Cardiac septum (tissue), 1 donor: ENCODE data around the gene SORT1. TPM values are rescaled to one million over a fixed set of nuclear protein-coding genes. Genes with fewer than 3 reads are reported as not detected.
"Not testable (repeated sequence)": the region's sequence is repeated elsewhere in the genome, so short reads cannot be mapped to it uniquely, and the experiment has no call there.

Source experiments
- DNase-seq: peaks from one replicate; pipeline ENCODE4 v3.0.0-alpha.2; 2020; ENCODE audit warnings: low spot score
- intact Hi-C: fragments of 100-400 bp; cut with DNase I; formaldehyde crosslinking; loops from one replicate; pipeline ENCODE4 v1.14.0; 2022
- total RNA-seq: library from RNA; stranded (reverse); fragmentation: NEBNext Ultra II Directional; extraction: Animal tissue kit (Norgen Biotek cat#: 25700); gene quantifications from one replicate; pipeline ENCODE4 v1.2.1, GENCODE V29; 2021
- donor health status: DM: no; HTN: no; CAD: no.

Gene SORT1
- total RNA-seq, 1 donor from 2014 or later: 184 TPM

DNA sequence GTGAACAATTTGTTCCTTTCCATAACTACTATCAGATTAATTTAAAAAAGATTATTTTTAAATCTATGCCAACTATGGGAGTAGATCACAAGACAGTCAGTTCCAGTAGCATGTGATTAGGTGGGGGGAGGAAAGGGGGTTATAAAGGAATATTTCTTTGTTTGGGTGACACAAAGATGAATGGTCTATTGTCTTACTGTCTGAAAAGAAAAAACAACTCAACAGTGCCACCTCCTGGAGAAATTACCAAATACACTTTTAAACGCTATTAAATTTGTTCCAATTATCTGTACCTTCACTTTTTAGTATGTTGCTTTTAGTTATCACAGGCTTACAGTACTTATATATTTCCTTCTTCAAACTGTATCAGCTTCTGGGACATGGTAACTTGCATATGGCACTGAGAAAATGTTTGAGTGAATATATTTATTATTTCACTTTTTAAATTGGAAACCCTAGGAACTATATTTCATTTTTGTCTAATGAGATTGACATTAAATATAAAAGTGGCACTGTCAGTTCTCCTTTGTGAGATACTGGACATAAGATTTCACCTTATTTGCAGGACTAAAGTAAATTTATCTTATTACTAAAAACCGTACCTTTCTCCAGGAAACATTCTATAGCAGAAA, 1.7 kb upstream of the SORT1 start:
- intact Hi-C loops: loop anchor here (1.0 to 5.0 kb wide), 4 partner anchors 42 to 137 kb away; partner anchors contain the start of gene MYBPHL
- no peak for DNase-seq

DNA sequence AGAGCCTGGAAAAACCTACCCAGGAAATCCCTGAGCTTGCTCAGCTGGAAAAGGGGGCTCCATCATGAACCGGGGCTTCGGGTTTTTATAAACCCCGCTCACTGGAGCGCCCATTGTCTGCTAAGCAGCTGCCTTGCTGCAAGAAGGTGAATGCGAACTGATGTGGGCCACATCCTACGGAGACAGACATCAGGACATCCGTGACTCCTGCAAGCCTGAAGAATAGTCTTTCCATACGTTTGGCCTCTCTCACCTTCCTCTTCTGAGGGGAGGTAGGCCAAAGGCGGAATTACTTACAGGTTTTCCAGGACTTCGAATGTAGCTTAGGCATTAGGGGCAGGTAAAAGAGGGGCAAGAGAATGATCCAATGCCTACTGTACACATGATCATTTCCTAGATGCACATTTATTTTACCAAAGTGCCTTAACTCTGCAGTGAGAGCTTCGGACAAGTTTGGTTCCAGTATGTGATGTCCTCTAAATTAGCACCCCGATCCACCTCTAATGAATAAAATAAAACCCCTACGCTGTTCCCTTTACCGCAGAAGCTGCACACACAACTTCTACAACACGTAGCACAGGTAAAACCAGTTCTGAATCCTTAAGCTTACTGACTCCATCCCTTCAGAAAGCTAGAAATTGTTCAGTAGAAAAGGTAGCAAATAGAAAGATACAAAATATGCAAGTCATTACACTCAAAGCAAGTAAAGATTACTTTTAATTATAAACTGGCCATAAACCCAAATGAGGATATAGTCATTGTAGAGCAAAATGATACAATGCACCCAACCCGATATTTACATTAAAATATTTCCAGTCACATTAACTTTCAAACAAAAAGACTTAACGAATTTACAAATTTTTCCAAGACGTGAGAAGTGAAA, 866 bp upstream of the SORT1 start:
- DNase-seq: no peak
- intact Hi-C loops: loop anchor here (1.0 to 5.0 kb wide), 4 partner anchors 41 to 136 kb away; partner anchors contain the start of gene MYBPHL

DNA sequence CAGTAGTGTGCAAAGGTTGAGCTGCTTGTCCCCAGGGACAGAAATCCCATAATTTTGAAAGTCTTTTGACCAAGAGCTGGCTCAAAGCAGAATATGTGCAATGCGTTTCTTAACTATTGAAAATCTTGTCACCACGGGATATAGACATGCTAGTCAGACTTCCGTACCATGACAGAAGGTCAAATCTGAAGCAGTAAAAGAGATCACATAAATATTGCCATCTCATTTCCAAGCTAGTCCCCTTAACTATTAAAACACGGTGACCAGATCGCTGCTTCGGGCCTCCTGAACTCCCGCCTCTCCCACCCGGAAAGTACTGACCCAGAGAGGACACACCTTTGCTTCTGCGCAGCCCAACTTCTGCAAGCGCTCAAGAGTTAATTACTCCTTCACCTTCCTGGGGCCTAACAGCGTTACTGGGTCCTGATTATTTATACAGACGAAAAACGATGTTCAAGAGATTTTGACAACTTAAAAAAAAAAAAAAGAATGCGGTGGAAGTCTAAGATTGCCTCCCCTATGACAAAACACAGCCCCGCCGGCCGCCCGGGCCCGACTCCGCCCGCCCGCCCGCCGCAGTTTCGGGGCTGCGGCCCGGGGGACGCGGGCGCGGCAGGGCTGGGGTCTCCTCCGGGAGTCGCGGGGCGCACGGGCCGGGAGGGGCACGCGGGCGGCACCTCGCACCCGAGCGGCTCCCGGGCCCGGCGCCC, 692 bp downstream of the SORT1 start:
- intact Hi-C loops: loop anchor here (5.0 kb wide), 2 partner anchors 40 to 135 kb away; no protein-coding TSS in a partner anchor
- no peak for DNase-seq

DNA sequence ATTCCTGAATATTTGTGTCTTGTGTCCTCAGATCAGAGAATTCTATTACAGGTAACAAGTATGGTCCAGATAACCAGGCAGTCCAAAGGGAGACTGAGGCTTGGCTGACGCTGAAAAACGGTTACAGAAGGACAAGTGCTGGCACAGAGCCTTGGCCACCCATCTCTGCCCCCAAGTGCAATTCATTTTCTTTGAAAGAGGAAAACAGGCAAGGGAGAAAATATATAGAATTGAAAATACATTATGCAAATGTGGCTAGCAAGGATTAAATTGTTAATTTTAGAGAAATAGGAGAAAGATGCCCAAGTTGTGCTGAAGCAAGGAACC, 1.2 kb downstream of the SORT1 start:
- no peak for DNase-seq
- intact Hi-C loops: loop anchor here (5.0 kb wide), 2 partner anchors 39 to 134 kb away; no protein-coding TSS in a partner anchor

DNA sequence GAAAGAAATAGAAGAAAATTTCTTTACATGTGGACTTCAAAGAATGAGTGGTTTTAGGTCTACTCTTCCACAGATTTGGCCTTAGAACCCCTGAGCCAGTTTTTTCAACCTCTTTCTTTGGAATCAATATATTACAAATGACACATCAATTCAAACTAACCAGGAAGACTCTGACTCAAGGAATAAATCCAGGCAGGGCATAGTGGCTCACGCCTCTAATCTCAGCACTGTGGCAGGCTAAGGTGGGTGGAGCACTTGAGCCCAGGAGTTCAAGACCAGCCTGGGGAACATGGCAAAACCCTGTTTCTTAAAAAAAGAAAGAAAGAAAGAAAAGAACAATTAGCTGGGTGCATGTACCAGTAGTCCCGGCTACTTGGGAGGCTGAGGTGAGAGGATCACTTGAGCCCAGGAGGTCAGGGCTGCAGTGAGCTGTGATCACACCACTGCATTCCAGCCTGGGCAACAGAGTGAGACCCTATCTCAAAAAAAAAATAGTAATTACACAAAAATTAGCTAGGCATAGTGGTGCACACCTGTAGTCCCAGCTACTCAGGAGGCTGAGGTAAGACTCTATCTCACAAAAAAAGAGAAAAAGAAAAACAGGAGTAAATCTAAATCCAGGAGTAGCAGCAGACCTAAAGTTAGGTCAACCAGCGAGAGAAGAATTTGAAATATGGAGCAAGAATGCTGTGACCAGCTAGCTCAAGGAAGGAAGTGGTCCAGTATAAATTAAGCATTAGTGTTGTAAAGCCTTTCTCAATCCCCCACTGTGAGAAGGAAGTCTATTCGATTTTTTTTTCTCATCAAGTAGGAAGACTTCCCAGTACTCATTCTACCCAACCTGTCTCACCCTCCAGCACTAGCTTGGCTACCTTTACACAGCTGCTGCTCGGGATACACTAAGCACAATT, 1.9 kb downstream of the SORT1 start:
- no peak for DNase-seq
- intact Hi-C loops: loop anchor here (5.0 kb wide), 2 partner anchors 39 to 134 kb away; no protein-coding TSS in a partner anchor

DNA sequence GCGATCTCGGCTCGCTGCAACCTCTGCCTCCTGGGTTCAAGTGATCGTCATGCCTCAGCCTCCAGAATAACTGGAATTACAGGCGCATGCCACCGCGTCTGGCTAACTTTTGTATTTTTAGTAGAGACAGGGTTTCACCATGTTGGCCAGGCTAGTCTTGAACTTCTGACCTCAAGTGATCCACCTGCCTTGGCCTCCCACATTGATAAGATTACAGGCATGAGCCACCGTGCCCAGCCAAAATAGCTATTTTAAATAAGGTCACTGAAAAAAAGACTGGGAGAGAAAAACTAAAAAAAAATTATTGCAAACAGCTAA, 2.5 kb downstream of the SORT1 start:
- not testable (repeated sequence) for DNase-seq
- intact Hi-C loops: loop anchor here (5.0 kb wide), 2 partner anchors 38 to 133 kb away; no protein-coding TSS in a partner anchor

DNA sequence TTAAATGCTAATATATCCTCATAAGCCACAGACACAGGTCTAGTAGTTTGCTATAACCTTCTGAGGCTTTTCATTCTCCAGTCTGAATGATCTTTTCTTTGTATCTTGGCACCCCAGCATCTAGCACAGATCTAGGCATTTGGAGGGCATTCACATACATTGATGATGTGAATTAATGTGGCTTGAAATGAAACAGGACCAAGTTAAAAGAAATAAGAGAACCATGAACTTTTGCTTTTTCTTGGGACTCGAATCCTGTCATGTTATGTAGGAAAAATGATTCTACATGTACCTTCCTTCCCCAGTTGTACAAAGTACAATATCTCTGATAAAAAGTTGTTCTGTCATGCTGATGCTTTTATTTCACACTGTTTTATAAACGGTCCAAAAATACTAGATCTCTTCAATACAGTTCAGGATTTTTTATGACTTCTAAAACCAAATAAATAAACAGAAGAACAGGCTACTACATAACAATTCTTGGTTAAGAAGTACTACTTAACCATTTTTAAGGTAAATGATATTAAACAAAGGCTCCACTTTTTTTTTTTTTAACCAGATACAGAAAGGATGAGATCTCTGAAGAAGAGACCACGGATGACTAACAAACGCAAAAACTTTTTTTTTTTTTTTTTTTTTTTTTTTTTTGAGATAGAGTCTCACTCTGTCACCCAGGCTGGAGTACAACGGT, 3.0 kb downstream of the SORT1 start:
- intact Hi-C loops: loop anchor here (5.0 kb wide), 2 partner anchors 37 to 132 kb away; no protein-coding TSS in a partner anchor
- DNase-seq: no peak

DNA sequence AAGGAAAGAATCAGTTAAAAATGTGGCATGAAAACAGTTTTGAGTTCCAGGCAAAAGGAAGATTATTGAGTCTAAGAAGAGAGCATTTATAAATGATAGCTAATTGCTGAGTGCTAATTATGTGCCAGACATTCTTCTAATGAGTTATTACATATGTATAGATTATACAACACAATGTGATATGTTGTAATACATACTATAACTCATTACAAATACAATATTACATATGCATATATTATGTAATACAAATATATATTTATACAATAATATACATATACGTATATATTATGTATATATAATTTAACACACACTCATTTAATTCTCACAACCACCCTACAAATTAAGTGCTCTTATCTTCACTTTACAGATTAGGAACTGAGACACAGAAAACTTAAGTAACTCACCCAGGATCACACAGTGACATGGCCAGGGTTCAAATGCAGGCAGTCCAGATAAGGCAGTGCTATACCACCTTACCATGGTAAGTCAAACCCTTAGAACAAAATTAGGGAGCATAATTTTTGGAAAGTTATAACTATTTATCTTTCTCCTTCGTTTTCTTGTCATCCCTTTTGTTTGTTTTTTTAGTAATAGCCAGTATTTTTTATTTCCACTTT, 4.0 kb downstream of the SORT1 start:
- intact Hi-C loops: loop anchor here (2.0 kb wide), 1 partner anchor 23 kb away; no protein-coding TSS in a partner anchor
- no peak for DNase-seq

DNA sequence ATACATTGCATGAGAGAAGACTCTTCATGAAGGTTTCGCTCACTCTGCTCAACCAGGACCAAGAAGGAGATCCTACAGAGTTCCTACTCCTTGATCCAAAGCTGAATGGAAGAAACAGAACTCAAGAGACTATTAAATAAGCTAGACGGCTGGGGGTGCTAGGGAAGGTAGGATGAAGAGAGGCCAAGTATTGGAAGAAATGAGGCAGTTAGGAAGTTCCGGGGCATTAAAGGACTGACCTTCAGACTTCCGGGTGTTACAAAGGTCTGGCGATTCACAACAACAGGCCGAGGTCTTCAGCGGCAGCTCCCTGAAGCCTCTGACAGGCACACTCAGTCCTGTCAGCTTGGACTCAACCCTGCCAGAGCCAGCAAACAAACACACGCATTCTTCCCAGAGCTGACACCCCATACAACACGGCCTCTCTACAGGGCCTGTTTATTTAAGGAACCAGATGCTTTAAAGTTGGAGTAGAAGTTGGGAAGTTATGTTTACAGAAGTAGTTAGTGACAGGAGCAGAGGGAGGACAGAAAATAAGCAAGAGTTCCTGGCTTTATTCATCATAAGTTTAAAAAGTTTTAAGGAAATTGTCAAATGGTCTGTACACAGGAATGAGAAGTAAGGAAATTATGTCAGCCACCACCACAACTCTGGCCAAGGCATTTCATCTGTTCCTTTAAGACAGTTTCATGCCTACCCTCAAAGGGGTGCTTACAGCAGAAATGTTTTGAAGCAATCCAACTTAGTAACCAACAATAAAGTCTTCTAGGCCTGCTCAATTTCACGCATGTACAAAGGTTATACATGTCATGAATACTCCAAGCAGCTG, 4.7 kb downstream of the SORT1 start:
- intact Hi-C loops: loop anchor here (2.0 kb wide), 1 partner anchor 22 kb away; no protein-coding TSS in a partner anchor
- DNase-seq: peak; percentile 85

DNA sequence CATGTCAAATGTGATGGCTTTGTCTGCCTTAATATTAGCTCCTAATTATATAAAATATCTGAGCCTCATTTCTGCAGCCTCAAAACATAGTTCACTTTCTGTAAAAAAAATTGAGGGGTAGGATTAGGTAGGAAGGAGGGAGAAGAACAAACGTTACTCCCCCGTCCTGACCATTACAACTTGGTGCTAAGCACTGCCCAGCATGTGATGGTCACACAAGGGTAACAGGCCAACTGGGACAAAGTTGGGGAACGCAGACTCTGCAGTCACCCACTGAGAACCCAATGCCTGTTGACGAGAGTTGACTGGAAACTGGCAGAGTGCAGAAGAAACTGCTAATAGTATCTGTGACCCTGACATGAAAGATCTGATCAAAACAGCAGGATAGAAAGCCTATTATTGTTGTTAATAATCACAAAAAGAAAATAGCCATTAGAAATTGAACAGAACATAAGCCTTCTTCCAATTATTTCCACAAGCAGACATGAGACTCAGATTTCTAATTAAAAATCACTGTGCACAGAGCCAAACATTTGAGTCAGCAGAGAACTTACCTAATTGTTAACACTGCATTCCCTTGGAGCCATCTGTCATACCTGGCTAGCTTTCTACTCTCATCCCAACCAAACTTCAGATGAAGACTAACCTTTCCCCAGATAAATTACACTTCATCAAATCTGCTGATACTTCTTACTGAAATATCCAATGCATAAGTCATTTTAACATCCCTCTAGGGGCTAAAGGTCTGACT, 5.5 kb downstream of the SORT1 start:
- intact Hi-C loops: loop anchor here (2.0 kb wide), 1 partner anchor 21 kb away; no protein-coding TSS in a partner anchor
- DNase-seq: no peak

DNA sequence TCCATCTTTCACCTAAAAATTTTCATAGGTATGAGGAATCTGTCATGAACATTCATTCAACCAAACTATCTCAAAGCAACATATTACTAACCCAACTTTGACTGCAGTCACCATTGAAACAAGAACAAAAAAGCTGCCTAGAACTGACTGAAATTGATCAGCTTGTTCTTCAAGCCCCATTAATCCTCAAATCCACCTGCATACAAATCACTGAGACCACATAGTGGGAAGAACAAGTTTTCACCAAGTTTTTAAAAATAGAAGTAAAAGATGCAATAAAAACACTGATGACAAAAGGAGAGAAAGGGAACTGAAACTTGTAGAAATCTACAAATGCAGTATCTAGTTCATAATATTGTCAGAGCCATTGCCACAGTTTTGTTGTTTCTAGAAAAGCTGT, 6.1 kb downstream of the SORT1 start:
- DNase-seq: no peak
- intact Hi-C loops: loop anchor here (2.0 kb wide), 1 partner anchor 21 kb away; no protein-coding TSS in a partner anchor

DNA sequence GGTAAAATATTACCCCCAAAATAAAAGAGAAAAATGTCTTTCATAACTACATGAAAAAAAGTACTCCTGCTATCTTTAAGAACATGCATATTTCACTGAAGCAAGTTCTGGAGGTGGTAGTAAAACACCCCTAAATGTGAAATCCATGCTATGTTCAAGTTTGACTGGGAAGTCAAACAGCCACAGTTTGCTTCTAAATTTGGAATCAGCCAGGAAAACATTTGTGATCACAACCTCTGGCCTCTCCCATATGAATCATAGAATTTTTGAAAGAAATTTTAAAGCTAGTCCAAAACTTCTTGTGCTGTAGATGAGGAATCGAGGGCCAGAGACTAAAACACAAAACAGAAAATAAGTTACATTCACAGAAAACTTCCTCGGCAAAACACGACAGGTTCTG, 6.6 kb downstream of the SORT1 start:
- intact Hi-C loops: no loop called here
- no peak for DNase-seq

DNA sequence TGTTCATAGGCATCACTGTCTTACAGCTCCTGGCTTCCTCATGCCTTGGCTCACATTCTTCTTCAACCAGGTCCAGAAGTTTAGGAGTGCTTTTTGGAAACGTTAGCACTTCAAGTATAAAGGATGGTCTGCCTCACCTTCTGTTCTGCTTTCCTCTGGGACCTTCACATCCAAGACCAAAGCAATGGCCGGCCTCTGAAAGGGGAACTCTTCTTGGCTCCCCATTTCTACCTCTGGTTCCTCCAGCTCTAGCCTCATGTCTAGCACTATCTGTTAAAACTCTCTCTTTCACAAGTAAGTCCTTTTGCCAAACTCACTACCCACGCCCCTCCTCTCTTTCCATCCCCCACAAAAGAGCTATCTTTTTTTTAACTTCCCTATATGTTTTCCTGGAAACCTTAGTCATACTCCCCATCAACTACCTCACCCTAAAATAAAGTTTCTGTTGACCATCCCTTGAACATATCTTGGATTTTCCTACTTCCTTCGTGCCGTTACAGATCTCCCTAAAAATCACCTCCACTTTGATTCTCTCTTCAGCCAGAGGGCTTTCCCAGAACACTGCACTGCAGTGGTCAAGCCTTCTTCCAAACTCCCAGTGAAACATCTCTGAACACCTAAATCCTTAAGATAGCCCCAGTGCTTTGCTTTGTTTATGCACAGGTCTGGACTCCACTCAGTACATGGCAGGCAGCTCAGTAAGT, 7.9 kb downstream of the SORT1 start:
- intact Hi-C loops: no loop called here
- no peak for DNase-seq

DNA sequence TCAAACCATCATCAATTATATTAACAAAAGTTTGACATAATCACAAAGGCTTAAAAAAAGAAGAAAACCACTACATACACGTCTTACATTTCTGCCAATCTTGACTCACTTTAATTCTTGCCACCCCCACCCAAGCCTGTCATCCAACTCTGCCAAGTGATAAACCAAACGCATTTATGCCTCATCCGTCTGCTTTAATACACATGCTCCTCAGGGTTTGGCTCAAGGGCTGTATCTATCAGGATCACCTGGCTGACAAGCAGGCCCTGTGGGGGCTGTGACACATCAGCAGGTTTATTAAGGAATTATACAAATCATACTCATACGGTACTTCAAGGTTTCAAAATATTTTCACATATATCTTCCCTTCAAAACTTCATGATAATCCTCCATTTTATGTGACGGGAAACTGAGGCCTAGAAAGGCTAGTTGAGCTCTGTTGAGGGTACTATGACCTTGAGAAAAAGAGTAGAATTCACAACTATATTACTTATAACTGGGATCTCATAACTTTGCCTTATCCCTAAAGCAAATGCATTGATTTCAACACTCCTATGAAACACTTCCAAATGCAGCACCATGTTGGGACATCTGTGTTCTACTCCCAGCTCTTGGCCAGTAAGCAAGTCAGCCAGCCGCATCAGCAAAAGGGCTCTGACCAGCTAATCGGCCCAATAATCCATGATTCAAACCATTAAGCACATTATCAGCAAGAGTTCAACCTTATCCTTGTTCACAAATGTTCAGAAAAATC, 8.7 kb downstream of the SORT1 start:
- intact Hi-C loops: no loop called here

DNA sequence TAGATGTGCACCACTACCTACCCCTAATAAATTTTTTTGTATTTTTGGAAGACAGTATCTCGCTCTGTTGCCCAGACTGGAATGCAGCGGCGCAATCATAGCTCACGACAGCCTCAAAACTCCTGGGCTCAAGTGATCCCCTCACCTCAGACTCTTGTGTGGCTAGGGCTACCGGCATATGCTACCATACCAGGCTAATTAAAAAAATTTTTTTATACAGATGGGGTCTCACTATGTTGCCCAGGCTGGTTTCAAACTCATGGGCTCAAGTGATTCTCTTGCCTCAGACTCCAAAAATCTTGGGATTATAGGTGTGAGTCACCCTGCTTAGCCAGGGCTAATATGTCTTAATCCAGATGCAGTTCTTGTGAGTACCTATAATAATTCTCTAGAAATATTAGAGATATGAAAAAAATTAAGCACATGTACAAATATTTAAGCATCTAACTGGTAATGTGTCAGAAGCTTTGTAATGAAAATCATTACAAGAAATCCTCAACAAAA, 9.5 kb downstream of the SORT1 start:
- no peak for DNase-seq
- intact Hi-C loops: no loop called here

More for the DNA sequence above, 8.7 kb downstream of the SORT1 start:
- DNase-seq: no peak
